Gastrocnemius medialis (tissue), 4 donors: ENCODE data around the gene DISP1.

Source experiments
- POLR2A ChIP-seq, 2 donors: fragments of 450-650 bp; IDR thresholded peaks; one replicate each; pipeline ENCODE4 v1.6.1; 2017; ENCODE audit warnings: antibody characterized with exemption in 2 of 2, mild to moderate bottlenecking in 2 of 2, moderate library complexity in 2 of 2
- TF ChIP-seq, protein P1 (sequence below), 5 experiments: fragments of 450-650 bp in 3 of 5; fragments of 200-600 bp in 2 of 5; sonication (generic) in 2 of 5; IDR thresholded peaks in 4 of 5; conservative IDR thresholded peaks in 1 of 5; 1 replicate in 4 of 5; 2 replicates in 1 of 5; pipeline ENCODE4 v1.5.1; 2016 to 2019; ENCODE audit warnings: antibody characterized with exemption in 5 of 5, mild to moderate bottlenecking in 3 of 5, moderate library complexity in 3 of 5

DNA sequence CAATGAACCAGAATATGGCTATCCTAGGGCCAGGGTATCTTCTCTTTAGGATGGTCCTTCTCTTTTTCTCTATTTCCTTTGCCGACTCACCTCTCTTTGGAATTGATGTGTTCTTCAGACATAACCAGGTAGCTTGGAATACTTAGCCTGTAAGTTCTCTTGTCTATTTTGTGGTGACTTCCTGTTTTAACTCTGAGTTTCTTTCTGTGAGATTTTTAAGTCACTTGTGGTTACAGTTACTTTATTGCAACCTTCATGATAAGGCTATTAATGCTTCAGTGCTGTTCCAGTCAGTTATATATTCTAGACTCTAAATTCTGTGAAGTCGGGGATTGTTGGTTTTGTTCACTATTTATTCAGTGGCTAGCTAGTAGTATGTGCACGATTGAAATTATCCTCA lies 46.2 kb downstream of the DISP1 start:
- no peak for TF ChIP-seq POLR2A (IDR thresholded peaks at IDR 0.05)
- TF ChIP-seq, protein P1, sequence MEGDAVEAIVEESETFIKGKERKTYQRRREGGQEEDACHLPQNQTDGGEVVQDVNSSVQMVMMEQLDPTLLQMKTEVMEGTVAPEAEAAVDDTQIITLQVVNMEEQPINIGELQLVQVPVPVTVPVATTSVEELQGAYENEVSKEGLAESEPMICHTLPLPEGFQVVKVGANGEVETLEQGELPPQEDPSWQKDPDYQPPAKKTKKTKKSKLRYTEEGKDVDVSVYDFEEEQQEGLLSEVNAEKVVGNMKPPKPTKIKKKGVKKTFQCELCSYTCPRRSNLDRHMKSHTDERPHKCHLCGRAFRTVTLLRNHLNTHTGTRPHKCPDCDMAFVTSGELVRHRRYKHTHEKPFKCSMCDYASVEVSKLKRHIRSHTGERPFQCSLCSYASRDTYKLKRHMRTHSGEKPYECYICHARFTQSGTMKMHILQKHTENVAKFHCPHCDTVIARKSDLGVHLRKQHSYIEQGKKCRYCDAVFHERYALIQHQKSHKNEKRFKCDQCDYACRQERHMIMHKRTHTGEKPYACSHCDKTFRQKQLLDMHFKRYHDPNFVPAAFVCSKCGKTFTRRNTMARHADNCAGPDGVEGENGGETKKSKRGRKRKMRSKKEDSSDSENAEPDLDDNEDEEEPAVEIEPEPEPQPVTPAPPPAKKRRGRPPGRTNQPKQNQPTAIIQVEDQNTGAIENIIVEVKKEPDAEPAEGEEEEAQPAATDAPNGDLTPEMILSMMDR (IDR thresholded peaks at IDR 0.05 in 4 of 5, conservative IDR thresholded peaks at IDR 0.05 in 1 of 5) = no peak
